ENCODE data around the gene ZNF652.

GRCh38 chr17:49352587-49353154, 9.4 kb downstream of the ZNF652 start:
- no peak for TF ChIP-seq CTCF (IDR thresholded peaks at IDR 0.05)
- TF ChIP-seq POLR2A (IDR thresholded peaks at IDR 0.05): no peak
- TF ChIP-seq POLR2AphosphoS5 (IDR thresholded peaks at IDR 0.05): no peak
